ENCODE results near the gene SRSF4.
"Not testable (repeated sequence)": the region's sequence is repeated elsewhere in the genome, so short reads cannot be mapped to it uniquely, and the experiment has no call there.

Gene SRSF4

DNA sequence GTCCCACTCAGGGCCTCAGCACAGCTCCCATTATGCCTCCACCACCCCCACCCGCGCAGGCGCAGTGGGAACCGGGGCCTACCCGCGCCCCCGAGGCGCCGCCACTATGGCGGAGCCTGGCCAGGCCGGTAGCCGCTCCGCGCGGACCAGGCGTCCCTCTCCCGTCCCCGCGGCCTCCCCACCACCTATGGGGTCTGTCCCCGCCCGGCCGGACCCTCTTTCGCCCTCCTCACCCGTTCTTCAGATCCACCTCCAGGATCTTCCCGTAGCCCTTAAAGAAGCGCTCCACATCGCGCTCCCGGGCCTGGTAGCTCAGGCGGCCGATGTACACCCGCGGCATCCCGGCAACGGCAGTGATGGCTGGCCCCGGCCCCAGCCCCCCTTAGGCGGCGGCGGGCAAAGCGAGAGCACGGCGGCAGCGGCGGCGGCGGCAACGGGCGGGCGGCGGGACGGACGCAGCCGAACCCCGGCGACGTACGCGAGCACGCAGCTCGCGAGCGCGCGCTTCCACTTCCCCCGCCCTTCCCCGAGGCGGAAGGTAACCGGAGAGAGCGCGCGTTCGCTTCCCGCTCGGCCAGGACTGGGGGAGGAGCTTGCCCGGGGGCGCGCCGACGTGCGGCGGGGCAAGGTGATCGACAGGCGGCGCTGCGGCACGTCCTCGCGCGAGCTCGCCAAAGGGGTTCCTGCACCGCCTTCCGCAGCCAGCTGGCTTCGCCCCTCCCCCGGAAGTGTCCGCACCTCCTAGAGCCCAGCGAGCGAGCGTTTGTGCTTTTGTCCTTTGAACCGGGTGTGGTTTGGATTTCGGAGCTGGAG is at the start of gene SRSF4:
TSS of gene SRSF4 (minus strand) at position 488 of the 813 bp plus-strand sequence. CDS start at position 340, 148 bp downstream.
- DNase-seq: peak; percentile 89

DNA sequence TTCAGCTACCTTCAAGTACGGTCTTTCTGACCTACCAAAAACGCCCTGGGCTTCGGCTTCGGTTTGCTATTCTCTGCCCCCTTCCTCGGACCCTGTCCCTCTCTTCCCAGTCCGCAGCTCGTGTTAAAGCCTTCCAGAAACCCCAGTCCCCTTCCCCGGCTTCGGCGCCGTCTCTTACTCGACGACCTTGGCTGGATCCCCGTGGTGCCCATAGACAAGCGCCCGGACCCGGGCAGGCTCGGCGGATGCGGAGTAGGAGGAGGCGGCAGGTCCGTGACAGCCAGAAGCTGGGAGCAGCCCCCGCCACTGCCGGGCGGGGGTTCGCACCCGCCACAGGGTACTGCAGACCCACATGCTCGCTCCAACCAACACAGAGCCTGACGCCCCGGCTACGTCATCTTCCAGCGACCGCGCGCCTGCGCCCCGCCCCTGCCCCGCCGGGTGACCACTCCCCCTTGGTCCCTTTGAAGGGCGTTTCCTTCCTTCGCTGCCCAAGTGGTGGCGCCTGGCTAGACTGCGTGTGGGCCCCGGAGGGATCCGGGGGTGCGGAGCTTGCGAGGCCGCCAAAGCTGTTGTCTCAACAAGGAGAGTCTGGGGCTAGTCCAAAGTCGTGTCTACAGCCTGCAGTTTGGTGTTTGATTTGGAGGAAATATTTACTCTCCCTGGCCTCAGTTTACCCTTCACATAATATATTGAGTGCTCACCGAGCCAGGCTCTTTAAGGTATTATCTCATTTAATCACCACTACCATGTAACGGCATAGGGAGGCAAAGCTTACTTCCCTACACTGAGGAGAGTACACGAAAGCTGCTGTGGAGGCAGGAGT is 49.1 kb upstream of the SRSF4 start, which contains the start of gene MECR:
TSS of gene MECR (minus strand) at position 382 of the 826 bp plus-strand sequence. CDS start at position 354, 28 bp downstream.
- DNase-seq: peak; percentile 41

DNA sequence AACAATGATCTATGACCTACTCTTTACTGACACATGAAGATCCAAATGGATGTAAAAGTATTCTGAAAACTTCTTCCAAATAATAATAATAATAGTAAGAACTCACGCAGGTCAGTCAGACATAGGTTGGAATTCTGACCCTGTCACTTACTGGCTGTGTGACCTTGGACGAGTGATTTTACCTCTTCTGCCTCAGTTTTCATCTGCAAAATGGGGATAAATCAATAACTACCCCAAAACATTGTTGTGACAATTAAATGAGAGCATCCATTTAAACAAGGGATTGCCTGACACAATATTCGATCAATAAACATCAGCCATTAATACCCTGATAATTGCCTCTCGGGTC is 48.5 kb upstream of the SRSF4 start:
- no peak for DNase-seq

DNA sequence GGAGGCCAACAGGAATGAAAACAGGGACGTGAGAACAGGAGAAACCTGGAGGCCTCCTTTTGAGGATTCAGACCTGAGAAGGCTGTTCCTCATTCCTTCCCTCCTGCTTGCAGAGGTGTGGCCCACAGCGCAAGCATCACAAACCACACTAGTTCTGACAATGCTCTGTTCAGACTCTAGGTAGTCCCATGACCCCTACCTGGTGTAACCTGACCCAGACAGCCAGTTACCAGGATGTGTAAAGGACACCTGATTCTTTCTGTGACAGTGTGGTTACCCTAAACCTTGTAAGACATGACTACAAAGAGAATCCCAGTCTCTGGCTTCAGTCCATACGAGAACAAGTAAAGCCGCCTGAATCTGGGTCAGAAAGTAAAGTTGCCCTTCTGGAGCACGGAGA is 45.8 kb upstream of the SRSF4 start:
- DNase-seq: no peak

DNA sequence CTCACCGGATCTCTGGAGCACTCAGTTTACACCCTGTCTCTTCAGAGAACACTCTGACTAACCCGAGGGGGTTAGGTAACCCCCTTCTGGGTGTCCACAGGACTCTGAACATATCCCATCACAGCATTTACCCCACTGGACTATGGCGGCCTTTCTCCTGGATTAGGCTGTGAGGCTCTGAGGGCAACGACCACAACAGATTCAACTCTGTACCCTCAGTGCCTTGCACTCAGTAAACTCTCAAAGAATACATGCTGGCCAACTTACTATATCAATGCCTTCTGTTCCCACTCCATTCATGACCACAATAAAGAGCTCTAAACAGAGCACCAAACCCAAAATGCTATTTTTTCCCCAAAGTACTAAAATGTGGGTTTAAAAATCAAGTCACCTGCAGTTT is 43.7 kb upstream of the SRSF4 start:
- DNase-seq: no peak

DNA sequence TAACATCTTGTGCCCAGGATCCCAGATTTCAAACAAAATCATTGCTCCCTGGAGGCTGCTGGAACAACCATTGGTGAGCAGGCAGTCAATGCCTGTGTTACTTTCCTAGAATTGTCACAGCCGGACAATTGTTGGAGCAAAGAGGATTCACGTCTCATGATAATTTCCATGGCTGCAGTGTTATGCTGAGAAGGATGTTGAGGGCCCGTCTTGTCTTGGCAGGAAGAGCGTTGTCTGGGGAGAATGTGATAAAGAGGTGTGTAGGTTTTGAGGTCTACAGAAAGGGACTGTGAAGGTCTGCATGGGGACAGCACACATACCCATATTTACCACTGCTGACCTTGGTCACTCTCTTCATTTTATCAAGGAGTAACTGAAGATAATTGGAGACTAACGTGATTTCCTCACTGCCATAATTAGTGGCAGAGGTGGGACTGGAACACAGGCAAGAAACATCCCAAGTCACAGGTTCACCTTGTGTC is 42.7 kb upstream of the SRSF4 start:
- no peak for DNase-seq

DNA sequence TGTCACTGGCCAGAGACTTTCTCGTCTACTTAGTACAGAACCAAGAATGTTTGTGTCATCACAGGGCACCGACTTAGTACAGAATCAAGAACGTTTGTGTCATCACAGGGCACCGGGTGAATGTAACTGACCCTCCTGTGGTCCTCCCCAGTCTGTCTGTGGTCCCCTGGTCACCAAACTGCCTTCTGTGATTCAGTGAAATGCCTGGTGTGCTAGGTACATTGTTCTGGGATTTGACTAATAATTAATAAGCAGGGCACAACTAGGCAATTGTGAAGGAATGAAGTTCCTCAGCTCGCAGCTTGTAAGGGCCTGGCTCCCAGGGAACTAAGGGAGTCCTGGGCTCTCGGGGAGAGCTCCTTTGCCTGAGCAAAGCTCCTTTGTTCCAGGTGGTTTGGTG is 41.8 kb upstream of the SRSF4 start:
- DNase-seq: no peak

DNA sequence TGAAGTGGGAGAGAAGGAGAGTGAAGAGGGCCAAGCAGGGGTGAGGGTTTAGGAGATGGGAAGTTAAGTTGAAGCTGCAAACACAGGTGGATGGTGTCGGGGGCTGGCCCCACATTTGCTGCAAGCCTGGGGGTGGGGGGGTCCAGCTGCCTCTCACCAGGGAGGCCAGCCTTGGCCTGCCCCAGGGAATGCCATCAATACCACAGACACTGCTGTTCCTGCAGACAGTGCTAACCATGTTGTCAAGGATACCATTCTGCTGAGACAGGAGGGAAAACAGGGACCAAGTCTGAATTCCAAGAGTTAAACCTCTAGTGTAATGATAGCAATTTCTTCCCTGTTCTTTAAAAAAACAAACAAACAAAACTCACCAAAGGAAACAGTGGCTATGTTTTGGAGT is 41.0 kb upstream of the SRSF4 start:
- no peak for DNase-seq

DNA sequence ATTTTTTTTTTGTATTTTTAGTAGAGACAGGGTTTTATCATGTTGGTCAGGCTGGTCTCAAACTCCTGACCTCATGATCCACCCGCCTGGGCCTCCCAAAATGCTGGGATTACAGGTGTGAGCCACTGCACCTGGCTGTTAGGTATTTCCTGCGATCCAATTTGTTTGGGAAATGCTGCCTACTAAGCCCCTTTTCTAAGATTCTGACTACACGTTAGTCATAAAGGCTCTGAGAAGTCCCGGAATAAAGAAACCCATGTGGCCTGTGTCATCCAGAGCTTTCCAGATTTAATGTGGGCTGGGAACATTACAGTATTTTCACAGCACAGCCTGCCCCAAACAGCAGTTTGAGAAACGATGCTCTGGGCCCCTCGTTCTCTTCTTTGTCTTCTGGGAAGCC is 40.6 kb upstream of the SRSF4 start:
- DNase-seq: not testable (repeated sequence)

DNA sequence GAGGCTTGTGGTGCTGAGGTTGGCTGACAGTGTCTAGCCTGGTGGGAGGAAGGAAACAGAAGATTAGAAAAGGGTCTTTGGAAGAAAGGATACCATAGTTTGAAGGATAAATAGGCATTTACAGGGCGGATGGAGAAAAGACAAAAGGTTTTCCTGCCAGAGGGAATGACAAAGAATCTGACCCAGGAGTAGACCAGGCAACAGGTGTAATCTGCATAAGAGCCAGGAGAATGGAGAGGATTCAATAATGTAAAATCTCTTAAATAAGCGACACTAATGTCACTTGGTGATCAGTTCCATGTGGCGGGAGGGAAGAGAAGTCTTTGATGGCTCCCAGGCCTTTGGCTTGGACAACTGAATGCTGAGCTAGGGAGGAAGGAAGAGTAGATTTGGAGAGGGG is 39.6 kb upstream of the SRSF4 start:
- no peak for DNase-seq

DNA sequence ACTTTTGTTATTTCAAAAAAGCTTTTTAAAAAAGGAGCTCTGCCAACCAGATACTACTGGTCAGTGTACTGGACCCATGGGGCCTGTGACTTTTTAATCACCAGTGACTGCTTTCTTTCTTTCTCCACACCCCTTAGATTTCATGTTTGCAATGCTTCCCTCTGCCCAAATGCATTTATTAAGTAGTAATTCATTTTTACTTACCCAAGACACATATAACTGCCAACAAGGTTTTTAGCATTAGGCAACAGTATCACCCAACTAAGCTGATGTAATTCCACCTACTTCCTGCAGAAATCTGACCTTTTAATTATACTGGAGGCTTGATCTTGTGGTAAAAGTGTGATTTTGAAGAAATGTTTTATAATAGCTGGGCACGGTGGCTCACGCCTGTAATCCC is 36.5 kb upstream of the SRSF4 start:
- no peak for DNase-seq

DNA sequence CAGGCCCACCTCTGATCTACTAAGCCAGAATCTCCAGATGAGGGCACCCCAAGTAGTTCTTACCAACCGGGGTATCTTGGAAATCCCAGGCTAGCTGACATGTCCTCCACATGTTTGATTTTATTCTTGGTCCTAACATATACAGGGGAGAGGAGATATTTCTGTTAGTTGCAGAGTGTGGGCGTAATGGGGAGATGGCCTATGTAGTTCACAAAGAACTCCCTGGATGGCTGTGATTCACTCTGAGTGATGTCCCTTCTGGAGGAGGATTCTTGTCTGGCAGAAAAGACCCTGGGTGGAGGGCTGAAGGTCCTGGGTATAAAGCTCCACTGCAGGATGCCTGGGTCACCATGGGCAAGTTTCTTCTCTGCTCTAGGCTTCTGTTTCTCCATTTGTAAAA is 35.9 kb upstream of the SRSF4 start:
- no peak for DNase-seq

DNA sequence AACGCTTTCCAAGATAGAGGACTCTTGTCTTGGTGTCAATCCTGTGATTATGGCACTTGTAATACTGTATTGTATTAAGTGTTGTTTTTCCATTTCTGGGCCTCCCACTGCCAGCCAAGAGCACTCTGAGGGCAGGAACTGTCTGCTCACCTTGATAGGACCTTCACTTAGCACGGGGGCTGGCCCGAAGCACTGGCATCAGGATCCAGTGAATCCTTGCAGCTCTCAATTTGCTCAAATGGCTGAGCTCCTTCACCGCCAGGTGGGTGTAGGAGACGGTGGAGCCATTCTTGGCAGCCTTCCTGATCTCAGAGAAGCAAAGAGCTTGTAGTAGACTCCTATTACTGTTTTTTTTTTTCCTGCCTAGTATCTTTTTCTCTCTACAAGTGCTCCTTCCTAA is 31.4 kb upstream of the SRSF4 start:
- no peak for DNase-seq

DNA sequence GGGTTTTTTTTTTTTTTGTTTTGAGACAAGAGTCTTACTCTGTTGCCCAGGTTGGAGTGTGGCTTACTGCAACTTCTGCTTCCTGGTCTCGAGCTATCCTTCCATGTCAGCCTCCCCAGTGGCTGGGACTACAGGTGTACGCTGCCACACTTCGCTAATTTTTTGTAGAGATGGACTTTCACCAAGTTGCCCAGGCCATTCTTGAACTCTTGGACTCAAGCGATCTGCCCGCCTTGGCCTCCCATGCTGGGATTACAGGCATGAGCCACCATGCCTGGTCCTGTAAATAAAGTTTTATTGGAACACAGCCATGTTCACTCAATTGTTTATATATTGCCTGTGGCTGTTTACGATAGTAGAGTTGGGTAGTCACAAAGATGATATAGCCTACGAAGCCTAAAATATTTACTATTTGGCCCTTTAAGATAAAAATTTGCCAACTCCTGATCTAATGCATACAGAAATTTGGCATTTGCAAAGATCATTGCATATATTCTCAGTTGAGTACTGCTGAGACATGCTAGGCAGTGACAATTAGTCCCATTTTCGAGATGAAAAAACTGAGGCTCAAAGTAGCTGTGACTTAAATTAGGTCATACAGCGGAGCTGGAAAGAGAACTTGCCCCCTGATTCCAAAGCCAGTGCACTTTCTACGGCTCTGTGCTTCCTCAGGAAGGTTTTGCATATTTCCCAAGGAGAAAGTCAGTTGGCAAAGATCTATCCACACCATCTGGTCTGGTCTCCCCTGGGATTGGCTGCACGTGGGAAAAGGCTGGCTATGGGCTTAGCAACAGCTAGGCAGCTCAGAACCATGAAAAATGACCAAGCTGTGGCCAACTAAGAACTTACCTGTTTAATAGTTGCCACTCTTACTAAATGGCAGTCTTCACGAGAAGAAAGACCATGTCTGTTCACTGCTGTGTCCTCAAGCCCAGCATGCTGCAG is 29.7 kb upstream of the SRSF4 start:
- DNase-seq: no peak

DNA sequence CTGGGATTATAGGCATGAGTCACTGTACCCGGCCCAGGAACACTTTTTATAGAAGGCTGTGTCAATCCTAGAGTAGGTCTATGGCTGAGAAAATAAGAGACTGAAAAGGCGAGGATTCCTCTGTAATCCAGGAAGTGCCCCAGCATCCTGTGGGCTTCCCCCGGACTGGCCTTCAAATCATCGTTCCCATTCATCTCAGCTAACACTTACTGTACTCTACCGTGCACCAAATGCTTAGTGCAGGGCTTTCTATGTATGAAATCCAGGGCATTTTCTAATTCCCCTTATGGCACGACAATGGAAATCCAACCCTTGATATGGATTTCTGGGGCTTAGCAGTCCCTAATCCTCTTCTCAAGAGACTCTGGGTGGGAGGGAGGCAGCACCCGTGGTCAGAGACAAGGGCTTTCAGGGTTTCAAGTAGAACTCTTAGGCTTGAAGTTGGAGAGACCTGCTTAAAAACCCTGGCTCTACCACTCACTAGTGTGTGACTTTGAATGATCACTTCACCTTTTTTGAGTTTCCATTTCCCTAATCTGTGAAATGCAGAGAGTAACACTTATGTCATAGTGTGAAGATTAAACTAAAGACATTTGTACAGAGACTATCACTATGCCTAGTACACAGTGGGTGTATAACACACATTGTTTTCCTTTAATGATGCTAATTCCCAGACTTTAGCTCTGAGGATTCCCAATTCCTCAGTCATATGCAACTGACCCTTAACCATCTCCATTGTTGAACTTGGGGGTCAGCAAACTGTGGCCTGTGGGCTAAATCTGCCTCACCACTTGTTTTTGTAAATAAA is 28.8 kb upstream of the SRSF4 start:
- no peak for DNase-seq

DNA sequence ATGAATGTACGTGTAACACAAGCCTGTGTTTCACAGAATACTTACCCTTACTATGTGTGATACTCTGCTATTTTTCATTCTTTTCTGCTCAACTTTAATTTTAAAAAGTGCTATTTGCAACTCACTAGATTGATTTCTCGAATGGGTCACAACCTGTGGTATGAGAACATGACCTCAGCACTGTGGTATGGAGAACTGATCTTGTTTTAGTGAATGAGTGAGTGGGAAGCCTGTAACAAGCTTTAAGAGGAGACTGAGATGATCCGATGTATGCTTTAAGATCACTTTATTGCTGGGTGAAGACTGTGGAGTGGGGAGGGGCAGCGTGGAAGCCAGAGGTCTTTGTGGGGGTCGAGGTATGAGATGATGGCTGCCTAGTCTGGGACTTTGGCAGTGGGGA is 27.5 kb upstream of the SRSF4 start:
- no peak for DNase-seq

DNA sequence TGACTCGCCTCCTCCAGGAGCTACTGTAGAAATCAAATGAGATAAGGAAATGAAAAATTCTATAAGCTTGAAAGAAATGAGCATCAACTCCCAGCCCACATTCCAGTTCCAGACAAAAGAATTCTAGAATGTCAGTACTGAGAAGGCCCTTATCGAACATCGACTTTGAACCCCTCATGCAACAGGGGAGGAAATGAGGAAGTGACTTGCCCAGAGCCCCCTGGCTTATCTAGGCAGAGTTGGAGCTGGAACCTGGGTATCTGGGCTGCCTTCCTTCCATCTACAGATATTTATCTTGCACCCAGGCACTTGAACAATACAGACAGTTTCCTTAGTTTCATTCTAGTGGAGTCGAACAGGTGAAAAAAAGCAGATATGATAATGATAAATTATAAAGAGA is 26.7 kb upstream of the SRSF4 start:
- DNase-seq: no peak

DNA sequence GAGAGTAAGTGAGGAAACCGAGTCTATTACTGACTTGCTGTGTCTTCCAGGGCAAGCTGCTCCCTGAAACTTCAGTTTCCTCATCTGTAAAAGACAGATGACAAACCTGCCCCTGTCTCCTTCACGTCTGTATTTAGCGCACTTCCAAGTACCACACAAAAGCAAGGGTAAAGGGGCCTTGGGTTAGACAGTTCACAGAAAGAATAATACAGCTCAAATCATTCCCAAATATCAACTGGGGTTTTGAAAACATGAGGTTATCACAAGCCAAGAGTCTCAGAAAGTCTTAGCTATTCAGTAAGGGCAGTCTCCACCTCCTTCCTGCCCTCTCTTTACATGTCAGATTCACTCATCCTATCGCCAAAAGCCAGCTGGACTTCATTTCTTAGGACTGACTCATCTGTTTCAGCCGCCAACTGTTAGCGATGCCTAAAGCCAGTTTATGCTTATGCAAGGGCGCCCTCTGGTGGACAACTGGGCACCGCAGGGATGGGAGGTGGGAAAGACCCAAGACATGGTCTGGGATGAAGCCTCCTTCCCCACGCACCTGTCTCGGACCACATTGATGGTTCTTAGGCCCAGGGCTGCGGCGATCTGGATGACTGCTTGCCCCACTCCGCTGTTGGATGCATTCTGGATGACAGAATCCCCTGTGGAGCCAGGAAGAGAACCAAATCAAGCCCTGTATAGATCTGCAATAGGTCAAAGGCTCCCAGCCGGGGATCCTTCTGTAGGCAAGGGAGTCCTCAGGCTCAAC is 21.1 kb upstream of the SRSF4 start:
- DNase-seq: peak; percentile 12

DNA sequence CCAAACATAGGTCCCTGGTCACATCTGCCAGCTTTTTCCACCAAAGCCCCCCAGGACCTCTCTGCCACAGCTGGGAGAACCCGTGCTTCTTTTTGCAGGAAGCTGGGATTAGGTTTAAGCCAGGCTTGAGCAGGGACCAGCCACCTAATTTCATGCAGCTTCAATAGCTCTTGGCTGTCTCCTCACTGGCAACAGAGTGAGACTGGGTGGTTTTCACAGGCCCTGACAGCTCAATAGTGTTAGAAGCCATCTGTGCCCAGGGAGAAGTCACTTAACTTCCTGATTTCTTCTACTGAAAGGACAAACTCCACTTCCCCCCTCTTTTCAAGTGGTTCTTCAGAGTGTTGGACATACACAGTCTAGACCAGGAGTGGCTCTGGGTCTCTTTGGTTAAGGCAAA is 20.4 kb upstream of the SRSF4 start:
- DNase-seq: no peak

DNA sequence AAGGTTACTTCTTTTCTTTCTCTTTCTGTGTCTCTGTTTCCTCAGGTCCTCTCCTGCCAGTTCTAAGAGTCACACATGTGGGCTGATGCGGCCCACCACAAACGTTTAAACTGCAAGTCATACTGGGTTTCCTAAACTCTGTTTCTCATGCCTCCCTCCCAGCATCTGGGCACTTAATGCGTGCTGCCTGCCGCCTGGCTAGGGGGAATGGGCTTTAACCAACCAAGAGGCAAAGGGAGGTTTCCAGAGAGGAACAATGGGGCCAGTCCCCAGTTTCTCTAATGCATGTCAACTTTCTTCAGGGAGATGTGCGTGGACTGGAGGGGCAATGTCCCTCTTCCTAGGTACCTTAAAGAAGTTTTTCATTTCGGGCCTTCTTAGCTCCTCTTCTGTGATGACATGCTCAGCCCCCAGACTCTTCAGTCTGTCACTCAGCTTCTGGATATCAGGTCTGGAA is 19.9 kb upstream of the SRSF4 start:
- DNase-seq: no peak
